GM23338 (cell line): ENCODE results near the gene SHISAL1.

Experiments used
- EZH2 ChIP-seq: fragments of 200-600 bp; sonication (generic); IDR thresholded peaks from one replicate; pipeline ENCODE4 v1.8.0; 2017; ENCODE audit warnings: antibody characterized with exemption, mild to moderate bottlenecking, low read depth; ENCODE audit not compliant: unreplicated experiment
- EZH2phosphoT487 ChIP-seq: fragments of 200-600 bp; sonication (generic); IDR thresholded peaks from one replicate; pipeline ENCODE4 v1.8.1; 2018; ENCODE audit warnings: antibody characterized with exemption; ENCODE audit not compliant: unreplicated experiment
- TF ChIP-seq, protein P1 (sequence below): IDR thresholded peaks from one replicate; pipeline ENCODE4 v1.6.1; 2018; ENCODE audit warnings: antibody characterized with exemption; ENCODE audit not compliant: unreplicated experiment
- TF ChIP-seq, protein P2 (sequence below), 2 experiments: fragments of 200-600 bp in 1 of 2; sonication (generic) in 1 of 2; conservative IDR thresholded peaks; 2 replicates each; pipeline versions ENCODE4 v1.5.1 to v1.6.1; 2016 to 2017; ENCODE audit warnings: antibody characterized with exemption in 2 of 2, low read depth in 2 of 2, mild to moderate bottlenecking in 2 of 2, moderate library complexity in 1 of 2
- TF ChIP-seq, protein P3 (sequence below): IDR thresholded peaks from 2 replicates; pipeline ENCODE4 v1.6.1; 2016; ENCODE audit warnings: antibody characterized with exemption

DNA sequence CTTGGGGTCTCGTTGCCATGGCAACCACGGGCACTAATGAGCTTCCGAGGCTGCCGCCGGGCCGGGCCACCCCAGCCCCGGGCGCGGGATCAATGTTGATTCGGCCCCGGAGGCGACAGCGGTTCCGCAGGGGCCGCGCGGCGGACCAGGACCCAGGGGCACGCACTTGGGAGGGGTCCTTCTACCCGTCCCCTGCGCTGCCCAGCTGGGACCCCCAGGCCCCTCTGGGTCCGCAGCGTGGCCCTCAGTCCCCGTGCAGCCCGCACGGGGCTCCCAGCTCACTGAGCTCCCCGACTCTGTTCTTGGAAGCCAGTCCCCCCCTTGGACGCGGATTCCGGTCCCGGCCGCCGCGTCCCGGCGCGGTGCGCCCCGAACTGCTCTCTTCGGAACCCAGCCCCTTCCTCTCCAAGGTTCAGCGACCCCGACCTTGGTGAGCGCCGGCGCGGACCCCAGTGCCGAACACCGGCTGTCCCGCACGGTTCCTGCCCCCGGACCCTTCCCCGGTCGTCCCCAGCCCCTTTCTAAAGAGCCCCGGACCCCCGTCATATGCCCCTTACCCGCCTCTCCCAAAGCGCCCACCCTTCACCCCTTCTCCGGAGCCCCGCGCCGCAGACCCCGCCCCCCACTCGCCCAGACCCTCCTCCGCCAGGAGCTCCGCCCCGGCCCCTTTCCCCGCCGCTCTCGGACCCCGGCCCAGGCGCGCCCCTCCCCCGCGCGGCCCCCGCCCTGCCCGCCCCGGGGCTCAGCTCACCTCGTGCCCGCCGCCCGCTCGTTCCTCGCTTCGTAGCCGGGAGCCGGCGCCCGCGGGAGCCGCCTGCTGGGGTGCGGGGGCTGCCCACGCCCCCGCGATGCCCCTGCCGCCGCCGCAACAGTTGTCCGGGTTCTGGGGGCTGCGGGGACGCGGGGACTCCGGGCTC lies 18.3 kb upstream of the SHISAL1 start:
- TF ChIP-seq EZH2phosphoT487 (no peak), EZH2 (no peak)
- TF ChIP-seq, protein P1, sequence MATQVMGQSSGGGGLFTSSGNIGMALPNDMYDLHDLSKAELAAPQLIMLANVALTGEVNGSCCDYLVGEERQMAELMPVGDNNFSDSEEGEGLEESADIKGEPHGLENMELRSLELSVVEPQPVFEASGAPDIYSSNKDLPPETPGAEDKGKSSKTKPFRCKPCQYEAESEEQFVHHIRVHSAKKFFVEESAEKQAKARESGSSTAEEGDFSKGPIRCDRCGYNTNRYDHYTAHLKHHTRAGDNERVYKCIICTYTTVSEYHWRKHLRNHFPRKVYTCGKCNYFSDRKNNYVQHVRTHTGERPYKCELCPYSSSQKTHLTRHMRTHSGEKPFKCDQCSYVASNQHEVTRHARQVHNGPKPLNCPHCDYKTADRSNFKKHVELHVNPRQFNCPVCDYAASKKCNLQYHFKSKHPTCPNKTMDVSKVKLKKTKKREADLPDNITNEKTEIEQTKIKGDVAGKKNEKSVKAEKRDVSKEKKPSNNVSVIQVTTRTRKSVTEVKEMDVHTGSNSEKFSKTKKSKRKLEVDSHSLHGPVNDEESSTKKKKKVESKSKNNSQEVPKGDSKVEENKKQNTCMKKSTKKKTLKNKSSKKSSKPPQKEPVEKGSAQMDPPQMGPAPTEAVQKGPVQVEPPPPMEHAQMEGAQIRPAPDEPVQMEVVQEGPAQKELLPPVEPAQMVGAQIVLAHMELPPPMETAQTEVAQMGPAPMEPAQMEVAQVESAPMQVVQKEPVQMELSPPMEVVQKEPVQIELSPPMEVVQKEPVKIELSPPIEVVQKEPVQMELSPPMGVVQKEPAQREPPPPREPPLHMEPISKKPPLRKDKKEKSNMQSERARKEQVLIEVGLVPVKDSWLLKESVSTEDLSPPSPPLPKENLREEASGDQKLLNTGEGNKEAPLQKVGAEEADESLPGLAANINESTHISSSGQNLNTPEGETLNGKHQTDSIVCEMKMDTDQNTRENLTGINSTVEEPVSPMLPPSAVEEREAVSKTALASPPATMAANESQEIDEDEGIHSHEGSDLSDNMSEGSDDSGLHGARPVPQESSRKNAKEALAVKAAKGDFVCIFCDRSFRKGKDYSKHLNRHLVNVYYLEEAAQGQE = no peak
- TF ChIP-seq, protein P2, sequence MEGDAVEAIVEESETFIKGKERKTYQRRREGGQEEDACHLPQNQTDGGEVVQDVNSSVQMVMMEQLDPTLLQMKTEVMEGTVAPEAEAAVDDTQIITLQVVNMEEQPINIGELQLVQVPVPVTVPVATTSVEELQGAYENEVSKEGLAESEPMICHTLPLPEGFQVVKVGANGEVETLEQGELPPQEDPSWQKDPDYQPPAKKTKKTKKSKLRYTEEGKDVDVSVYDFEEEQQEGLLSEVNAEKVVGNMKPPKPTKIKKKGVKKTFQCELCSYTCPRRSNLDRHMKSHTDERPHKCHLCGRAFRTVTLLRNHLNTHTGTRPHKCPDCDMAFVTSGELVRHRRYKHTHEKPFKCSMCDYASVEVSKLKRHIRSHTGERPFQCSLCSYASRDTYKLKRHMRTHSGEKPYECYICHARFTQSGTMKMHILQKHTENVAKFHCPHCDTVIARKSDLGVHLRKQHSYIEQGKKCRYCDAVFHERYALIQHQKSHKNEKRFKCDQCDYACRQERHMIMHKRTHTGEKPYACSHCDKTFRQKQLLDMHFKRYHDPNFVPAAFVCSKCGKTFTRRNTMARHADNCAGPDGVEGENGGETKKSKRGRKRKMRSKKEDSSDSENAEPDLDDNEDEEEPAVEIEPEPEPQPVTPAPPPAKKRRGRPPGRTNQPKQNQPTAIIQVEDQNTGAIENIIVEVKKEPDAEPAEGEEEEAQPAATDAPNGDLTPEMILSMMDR (conservative IDR thresholded peaks at IDR 0.05; ENCODE audit: low read depth in 2 of 2) = no peak
- TF ChIP-seq, protein P3, sequence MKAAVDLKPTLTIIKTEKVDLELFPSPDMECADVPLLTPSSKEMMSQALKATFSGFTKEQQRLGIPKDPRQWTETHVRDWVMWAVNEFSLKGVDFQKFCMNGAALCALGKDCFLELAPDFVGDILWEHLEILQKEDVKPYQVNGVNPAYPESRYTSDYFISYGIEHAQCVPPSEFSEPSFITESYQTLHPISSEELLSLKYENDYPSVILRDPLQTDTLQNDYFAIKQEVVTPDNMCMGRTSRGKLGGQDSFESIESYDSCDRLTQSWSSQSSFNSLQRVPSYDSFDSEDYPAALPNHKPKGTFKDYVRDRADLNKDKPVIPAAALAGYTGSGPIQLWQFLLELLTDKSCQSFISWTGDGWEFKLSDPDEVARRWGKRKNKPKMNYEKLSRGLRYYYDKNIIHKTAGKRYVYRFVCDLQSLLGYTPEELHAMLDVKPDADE = no peak
